Liver (tissue), 9 donors: ENCODE measurements around the gene NCAPG2. TPM values are rescaled to one million over a fixed set of nuclear protein-coding genes. Genes with fewer than 3 reads are reported as not detected.

ENCODE experiments used
- DNase-seq: peaks from one replicate; pipeline ENCODE4 v3.0.0-alpha.2; 2017; ENCODE audit warnings: low spot score
- H3K27ac ChIP-seq, 2 donors: one replicate each; pipeline ENCODE4 v1.7.0; 2013; ENCODE audit warnings: inconsistent platforms in 2 of 2, low read length in 2 of 2, control low read depth in 1 of 2, low read depth in 1 of 2, mild to moderate bottlenecking in 1 of 2
- H3K27me3 ChIP-seq, 4 donors: one replicate each; pipeline versions ENCODE4 v1.6.1 to v1.7.0; 2013; ENCODE audit warnings: low read length in 3 of 4, inconsistent platforms in 1 of 4, mild to moderate bottlenecking in 1 of 4, moderate library complexity in 1 of 4; ENCODE audit not compliant: control insufficient read depth in 4 of 4, insufficient read depth in 4 of 4
- H3K36me3 ChIP-seq, 4 donors: one replicate each; pipeline versions ENCODE4 v1.6.1 to v1.7.0; 2013; ENCODE audit warnings: low read length in 3 of 4, mild to moderate bottlenecking in 3 of 4, low read depth in 1 of 4, moderate library complexity in 1 of 4; ENCODE audit not compliant: control insufficient read depth in 4 of 4, insufficient read depth in 3 of 4
- H3K4me1 ChIP-seq, 4 donors: one replicate each; pipeline versions ENCODE4 v1.6.1 to v1.7.0; 2013; ENCODE audit warnings: low read length in 3 of 4, mild to moderate bottlenecking in 3 of 4, moderate library complexity in 1 of 4; ENCODE audit not compliant: control insufficient read depth in 4 of 4, insufficient read depth in 4 of 4
- H3K4me3 ChIP-seq, 3 donors: one replicate each; pipeline versions ENCODE4 v1.6.1 to v1.7.0; 2013; ENCODE audit warnings: low read length in 3 of 3, control low read depth in 1 of 3, low read depth in 1 of 3, mild to moderate bottlenecking in 1 of 3
- H3K9ac ChIP-seq, 2 donors: one replicate each; pipeline ENCODE4 v1.7.0; 2013; ENCODE audit warnings: low read length in 2 of 2, mild to moderate bottlenecking in 2 of 2, moderate library complexity in 2 of 2, control low read depth in 1 of 2, low read depth in 1 of 2
- H3K9me3 ChIP-seq, 4 donors: one replicate each; pipeline versions ENCODE4 v1.6.1 to v1.7.0; 2013; ENCODE audit warnings: low read length in 3 of 4; ENCODE audit not compliant: control insufficient read depth in 4 of 4
- ATF3 ChIP-seq: IDR thresholded peaks from 2 replicates; pipeline ENCODE4 v1.6.1; 2016; ENCODE audit warnings: antibody characterized with exemption
- EGR1 ChIP-seq, 2 donors: IDR thresholded peaks; 2 replicates each; pipeline ENCODE4 v1.6.1; 2016 to 2018; ENCODE audit warnings: antibody characterized with exemption in 2 of 2, low read depth in 2 of 2
- FOXA1 ChIP-seq: IDR thresholded peaks from 2 replicates; pipeline ENCODE4 v1.6.1; 2016; ENCODE audit warnings: antibody characterized with exemption
- FOXA2 ChIP-seq: IDR thresholded peaks from 2 replicates; pipeline ENCODE4 v1.6.1; 2016; ENCODE audit warnings: antibody characterized with exemption
- GABPA ChIP-seq, 2 donors: IDR thresholded peaks in 1 of 2; conservative IDR thresholded peaks in 1 of 2; 2 replicates each; pipeline ENCODE4 v1.6.1; 2016; ENCODE audit warnings: antibody characterized with exemption in 2 of 2, mild to moderate bottlenecking in 1 of 2, moderate library complexity in 1 of 2
- HNF4G ChIP-seq: IDR thresholded peaks from 2 replicates; pipeline ENCODE4 v1.6.1; 2016; ENCODE audit warnings: antibody characterized with exemption
- RAD21 ChIP-seq, 2 donors: IDR thresholded peaks; 2 replicates each; pipeline ENCODE4 v1.6.1; 2016; ENCODE audit warnings: antibody characterized with exemption in 2 of 2, mild to moderate bottlenecking in 2 of 2
- RXRA ChIP-seq, 2 donors: IDR thresholded peaks; 2 replicates each; pipeline ENCODE4 v1.6.1; 2017 to 2018; ENCODE audit warnings: antibody characterized with exemption in 2 of 2, mild to moderate bottlenecking in 1 of 2
- SP1 ChIP-seq: IDR thresholded peaks from 2 replicates; pipeline ENCODE4 v1.6.1; 2018; ENCODE audit warnings: antibody characterized with exemption, mild to moderate bottlenecking
- TAF1 ChIP-seq: conservative IDR thresholded peaks from 2 replicates; pipeline ENCODE4 v1.6.1; 2016; ENCODE audit warnings: antibody characterized with exemption, mild to moderate bottlenecking
- YY1 ChIP-seq: IDR thresholded peaks from 2 replicates; pipeline ENCODE4 v1.6.1; 2016; ENCODE audit warnings: antibody characterized with exemption, mild to moderate bottlenecking
- ZBTB33 ChIP-seq: IDR thresholded peaks from 2 replicates; pipeline ENCODE4 v1.6.1; 2016; ENCODE audit warnings: antibody characterized with exemption
- WGBS: extraction: QIAGEN DNeasy Blood & Tissue Kit; methylation state at CpG from one replicate; pipeline ENCODE4 v1.1.7; 2013; 5-methylcytosine and 5-hydroxymethylcytosine counted together
- polyA plus RNA-seq, 2 donors: library from polyadenylated mRNA; stranded (reverse) in 1 of 2; unstranded in 1 of 2; fragments of 200-250 nt in 1 of 2; fragments of >200 nt in 1 of 2; fragmentation: Nextera tagmentation in 1 of 2; extraction: Ambion mirVana in 1 of 2; gene quantifications; one replicate each; pipeline versions ENCODE4 v1.2.1 to v1.2.3, GENCODE V29; 2013 to 2015
- total RNA-seq, 2 donors: library from RNA; depleted of rRNA; stranded (reverse); fragments of >200 nt; gene quantifications; one replicate each; pipeline ENCODE4 v1.2.3, GENCODE V29; 2014
- TF ChIP-seq, protein P1 (sequence below): fragments of 150-350 bp; IDR thresholded peaks from 2 replicates; pipeline ENCODE4 v1.5.1; 2017; ENCODE audit warnings: improper control_type of control experiment, low read depth, low read length; ENCODE audit not compliant: missing input control
- donor health status: healthy.
- donor health status: healthy.
- donor health status: healthy.
- donor health status: healthy.
- donor health status: healthy.

The NCAPG2 gene
- total and polyA plus RNA-seq, 4 donors: 0.89 to 37.4 (median 3.7) TPM

- H3K4me3 ChIP-seq: no peak overlapping the region
- no peak for DNase-seq
- no peak for TF ChIP-seq FOXA2
- TF ChIP-seq YY1: no peak
- no peak for TF ChIP-seq GABPA (IDR thresholded peaks at IDR 0.05 in 1 of 2, conservative IDR thresholded peaks at IDR 0.05 in 1 of 2)
- no peak for TF ChIP-seq ATF3
- no peak for TF ChIP-seq ZBTB33
- TF ChIP-seq EGR1 (IDR thresholded peaks at IDR 0.05; ENCODE audit: low read depth in 2 of 2): no peak
- no peak for TF ChIP-seq RAD21 (IDR thresholded peaks at IDR 0.05)
- H3K27ac ChIP-seq: no peak overlapping the region
- peaks cover 0 to 21% (median 9%) of the 10 kb centered on the region in 4 donors for H3K9me3 ChIP-seq
- no peak overlapping the region for H3K9ac ChIP-seq
- no peaks in the 10 kb centered on the region for H3K36me3 ChIP-seq
- H3K4me1 ChIP-seq: peaks cover 0 to 9% (median 6%) of the 10 kb centered on the region in 4 donors
- peaks cover 0 to 6% (median 3%) of the 10 kb centered on the region in 4 donors for H3K27me3 ChIP-seq
- WGBS: 76% methylated on average over 5 of the region's 5 CpGs
Observed at GRCh38 chr7:158583143-158583542, 121.5 kb downstream of the NCAPG2 start.

DNA sequence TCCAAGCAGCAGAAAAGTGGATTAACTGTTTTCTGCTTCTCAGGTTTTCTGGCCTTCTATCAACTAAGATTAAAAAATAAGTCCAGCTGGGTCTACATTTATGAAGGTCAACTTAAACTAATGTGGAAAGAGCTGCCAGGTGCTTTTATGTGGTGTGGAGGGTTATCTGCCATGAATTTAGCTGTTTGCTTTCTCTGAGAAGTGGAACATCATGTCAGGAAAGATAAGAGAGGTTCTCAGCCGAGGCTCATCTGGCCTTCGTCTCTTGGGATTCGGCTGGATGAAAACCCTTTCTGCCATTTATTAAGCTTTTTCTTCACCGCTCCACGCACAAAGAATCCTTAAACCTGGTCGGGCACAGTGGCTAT lies 122.5 kb downstream of the NCAPG2 start:
- Histone ChIP-seq H3K27me3 (peaks cover 0 to 6% (median 3%) of the 10 kb centered on the region in 4 donors), H3K27ac (no peak overlapping the region)
- WGBS: 72% methylated on average over 6 of the region's 6 CpGs

More for the DNA sequence above, 122.5 kb downstream of the NCAPG2 start:
- Histone ChIP-seq H3K4me3 (no peak overlapping the region), H3K9ac (no peak overlapping the region), H3K36me3 (no peaks in the 10 kb centered on the region), H3K4me1 (peaks cover 0 to 7% (median 5%) of the 10 kb centered on the region in 4 donors), H3K9me3 (peaks cover 0 to 21% (median 9%) of the 10 kb centered on the region in 4 donors)
- TF ChIP-seq SP1 (no peak), TAF1 (no peak), FOXA1 (no peak), FOXA2 (no peak), HNF4G (no peak), YY1 (no peak), ZBTB33 (no peak), RXRA (IDR thresholded peaks at IDR 0.05) (no peak)
- TF ChIP-seq, protein P1, sequence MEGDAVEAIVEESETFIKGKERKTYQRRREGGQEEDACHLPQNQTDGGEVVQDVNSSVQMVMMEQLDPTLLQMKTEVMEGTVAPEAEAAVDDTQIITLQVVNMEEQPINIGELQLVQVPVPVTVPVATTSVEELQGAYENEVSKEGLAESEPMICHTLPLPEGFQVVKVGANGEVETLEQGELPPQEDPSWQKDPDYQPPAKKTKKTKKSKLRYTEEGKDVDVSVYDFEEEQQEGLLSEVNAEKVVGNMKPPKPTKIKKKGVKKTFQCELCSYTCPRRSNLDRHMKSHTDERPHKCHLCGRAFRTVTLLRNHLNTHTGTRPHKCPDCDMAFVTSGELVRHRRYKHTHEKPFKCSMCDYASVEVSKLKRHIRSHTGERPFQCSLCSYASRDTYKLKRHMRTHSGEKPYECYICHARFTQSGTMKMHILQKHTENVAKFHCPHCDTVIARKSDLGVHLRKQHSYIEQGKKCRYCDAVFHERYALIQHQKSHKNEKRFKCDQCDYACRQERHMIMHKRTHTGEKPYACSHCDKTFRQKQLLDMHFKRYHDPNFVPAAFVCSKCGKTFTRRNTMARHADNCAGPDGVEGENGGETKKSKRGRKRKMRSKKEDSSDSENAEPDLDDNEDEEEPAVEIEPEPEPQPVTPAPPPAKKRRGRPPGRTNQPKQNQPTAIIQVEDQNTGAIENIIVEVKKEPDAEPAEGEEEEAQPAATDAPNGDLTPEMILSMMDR: no peak
- no peak for DNase-seq
